SK-N-SH (cell line): Measurements from ENCODE around the gene TRAF7. TPM values are rescaled to one million over a fixed set of nuclear protein-coding genes. Genes with fewer than 3 reads are reported as not detected.

ENCODE experiments used
- CTCF ChIA-PET: fragments of 300-600, 350-600 bp; formaldehyde crosslinking; extraction: SDS; loops from one replicate; lab custom pipeline; 2021; lab: Yijun Ruan, JAX
- POLR2A ChIA-PET: fragments of 350-600 bp; sonication (Branson Sonifier 250); formaldehyde crosslinking; extraction: SDS; loops from one replicate; lab custom pipeline; 2020; ENCODE audit warnings: antibody characterized with exemption, inconsistent platforms; lab: Yijun Ruan, JAX
- DNase-seq: peaks from one replicate; pipeline ENCODE4 v3.0.0; 2012
- H2AFZ ChIP-seq: fragments of 200-600 bp; sonication (generic); 2 replicates; pipeline ENCODE4 v1.8.1; 2016; ENCODE audit warnings: antibody characterized with exemption, mild to moderate bottlenecking, low read depth
- H3F3A ChIP-seq: fragments of 200-600 bp; sonication (generic); replicated peaks from 2 replicates; pipeline ENCODE3; 2016; ENCODE audit warnings: antibody characterized with exemption, mild to moderate bottlenecking; ENCODE audit not compliant: insufficient read depth
- H3K27ac ChIP-seq, 2 experiments: fragments of 200-500 bp in 1 of 2; fragments of 200-600 bp in 1 of 2; sonication (Bioruptor generic) in 1 of 2; sonication (generic), shearing (Covaris generic) in 1 of 2; 2 replicates each; pipeline versions ENCODE4 v1.5.1 to v1.6.1; 2014 to 2016; ENCODE audit warnings: low read depth in 2 of 2, inconsistent platforms in 1 of 2, low read length in 1 of 2, mild to moderate bottlenecking in 1 of 2, mixed read lengths in 1 of 2
- H3K27me3 ChIP-seq: fragments of 200-600 bp; sonication (generic), shearing (Covaris generic); 2 replicates; pipeline ENCODE4 v1.6.1; 2016; ENCODE audit warnings: mixed run types; ENCODE audit not compliant: insufficient read depth
- H3K36me3 ChIP-seq, 2 experiments: fragments of 200-500 bp in 1 of 2; fragments of 200-600 bp in 1 of 2; sonication (Bioruptor generic) in 1 of 2; sonication (generic) in 1 of 2; replicated peaks in 1 of 2; 2 replicates each; pipeline versions ENCODE3 to v1.5.1; 2014 to 2016; ENCODE audit warnings: low read length in 1 of 2, mild to moderate bottlenecking in 1 of 2; ENCODE audit not compliant: insufficient read depth in 2 of 2, control insufficient read depth in 1 of 2
- H3K4me1 ChIP-seq, 2 experiments: fragments of 200-500 bp in 1 of 2; fragments of 200-600 bp in 1 of 2; sonication (Bioruptor generic) in 1 of 2; sonication (generic), shearing (Covaris generic) in 1 of 2; 2 replicates each; pipeline versions ENCODE4 v1.5.1 to v1.6.1; 2014 to 2016; ENCODE audit warnings: low read depth in 1 of 2, low read length in 1 of 2, mixed run types in 1 of 2; ENCODE audit not compliant: insufficient read depth in 2 of 2, control insufficient read depth in 1 of 2
- H3K4me2 ChIP-seq: fragments of 200-600 bp; sonication (generic), shearing (Covaris generic); 2 replicates; pipeline ENCODE4 v1.6.1; 2017; ENCODE audit warnings: mixed run types
- H3K4me3 ChIP-seq, 2 experiments: fragments of 200-500 bp in 1 of 2; fragments of 200-600 bp in 1 of 2; sonication (Bioruptor generic) in 1 of 2; sonication (generic), shearing (Covaris generic) in 1 of 2; 2 replicates each; pipeline versions ENCODE4 v1.5.1 to v1.8.1; 2014 to 2016; ENCODE audit warnings: low read depth in 2 of 2, inconsistent platforms in 1 of 2, low read length in 1 of 2, mild to moderate bottlenecking in 1 of 2, mixed read lengths in 1 of 2, moderate library complexity in 1 of 2
- H3K79me2 ChIP-seq: fragments of 200-600 bp; sonication (generic); 2 replicates; pipeline ENCODE4 v1.8.1; 2017; ENCODE audit warnings: mild to moderate bottlenecking; ENCODE audit not compliant: insufficient read depth
- H3K9ac ChIP-seq: fragments of 200-600 bp; sonication (generic); 2 replicates; pipeline ENCODE4 v1.6.1; 2017; ENCODE audit warnings: mixed run types
- H3K9me2 ChIP-seq: fragments of 200-600 bp; sonication (generic); 2 replicates; pipeline ENCODE4 v1.6.1; 2017; ENCODE audit warnings: mixed run types
- H3K9me3 ChIP-seq: fragments of 200-600 bp; sonication (generic); 2 replicates; pipeline ENCODE4 v1.6.1; 2017; ENCODE audit warnings: mixed run types, mild to moderate bottlenecking, moderate library complexity
- H4K20me1 ChIP-seq: fragments of 200-600 bp; sonication (generic); 2 replicates; pipeline ENCODE4 v1.6.1; 2017; ENCODE audit warnings: mild to moderate bottlenecking, mixed run types; ENCODE audit not compliant: insufficient read depth
- CTCF ChIP-seq: fragments of 200-600 bp; sonication (generic); IDR thresholded peaks from 2 replicates; pipeline ENCODE4 v1.6.1; 2017; ENCODE audit warnings: antibody characterized with exemption, mild to moderate bottlenecking, moderate library complexity
- EP300 ChIP-seq, 2 experiments: IDR thresholded peaks; 2 replicates each; pipeline versions ENCODE4 v1.4.0 to v1.6.1; 2012; ENCODE audit warnings: borderline replicate concordance in 1 of 2, low read depth in 1 of 2, low read length in 1 of 2
- EZH2phosphoT487 ChIP-seq: fragments of 200-600 bp; sonication (generic); IDR thresholded peaks from 2 replicates; pipeline ENCODE4 v1.6.1; 2017; ENCODE audit warnings: low read depth, mixed run types, mild to moderate bottlenecking, antibody characterized with exemption, moderate library complexity, borderline replicate concordance
- FOSL2 ChIP-seq: IDR thresholded peaks from 2 replicates; pipeline ENCODE4 v1.4.0; 2012; ENCODE audit warnings: low read depth, mild to moderate bottlenecking, moderate library complexity, borderline replicate concordance
- FOXM1 ChIP-seq: IDR thresholded peaks from 2 replicates; pipeline ENCODE4 v1.4.0; 2012; ENCODE audit warnings: low read depth, mild to moderate bottlenecking
- GABPA ChIP-seq: IDR thresholded peaks from 2 replicates; pipeline ENCODE4 v1.4.0; 2012; ENCODE audit warnings: low read depth, mild to moderate bottlenecking
- GATA2 ChIP-seq: sonication (generic); formaldehyde crosslinking; IDR thresholded peaks from 2 replicates; pipeline ENCODE4 v1.5.0; 2020; ENCODE audit warnings: mild to moderate bottlenecking, missing genetic modification reagents
- IRF3 ChIP-seq: fragments of 150-350 bp; IDR thresholded peaks from 2 replicates; pipeline ENCODE4 v1.6.1; 2016; ENCODE audit warnings: mild to moderate bottlenecking, low read depth, low read length
- JUND ChIP-seq: IDR thresholded peaks from 2 replicates; pipeline ENCODE4 v1.4.0; 2012
- NRF1 ChIP-seq: IDR thresholded peaks from 2 replicates; pipeline ENCODE4 v1.6.1; 2012; ENCODE audit warnings: low read depth, mild to moderate bottlenecking, low read length
- RAD21 ChIP-seq: IDR thresholded peaks from 2 replicates; pipeline ENCODE4 v1.6.1; 2012; ENCODE audit warnings: mild to moderate bottlenecking, low read length
- RCOR1 ChIP-seq: fragments of 150-350 bp; IDR thresholded peaks from 2 replicates; pipeline ENCODE4 v1.6.1; 2017; ENCODE audit warnings: antibody characterized with exemption, low read length
- RFX5 ChIP-seq: IDR thresholded peaks from 2 replicates; pipeline ENCODE4 v1.6.1; 2012; ENCODE audit warnings: mild to moderate bottlenecking, improper control_type of control experiment, low read length
- SIN3A ChIP-seq: IDR thresholded peaks from 2 replicates; pipeline ENCODE4 v1.6.1; 2012; ENCODE audit warnings: low read depth, mild to moderate bottlenecking, low read length, moderate library complexity, borderline replicate concordance
- SMC3 ChIP-seq: IDR thresholded peaks from 2 replicates; pipeline ENCODE4 v1.6.1; 2012; ENCODE audit warnings: low read depth, low read length, improper control_type of control experiment
- TAF1 ChIP-seq: IDR thresholded peaks from 2 replicates; pipeline ENCODE4 v1.6.1; 2012; ENCODE audit warnings: low read depth, mild to moderate bottlenecking, low read length, moderate library complexity, borderline replicate concordance
- TCF12 ChIP-seq: IDR thresholded peaks from 2 replicates; pipeline ENCODE4 v1.4.0; 2012
- WGBS: methylation state at CpG from one replicate; pipeline ENCODE4 v1.1.6; 2017; ENCODE audit warnings: low lambda C conversion rate; 5-methylcytosine and 5-hydroxymethylcytosine counted together
- polyA plus RNA-seq, 3 experiments: library from polyadenylated mRNA; depleted of rRNA; stranded (reverse); fragments of >200 nt; gene quantifications; 2 replicates each; pipeline ENCODE4 v1.2.3, GENCODE V29; 2012
- TF ChIP-seq, protein P1 (sequence below): IDR thresholded peaks from 2 replicates; pipeline ENCODE4 v1.4.0; 2012; ENCODE audit warnings: low read depth, borderline replicate concordance
- TF ChIP-seq, protein P2 (sequence below): IDR thresholded peaks from 2 replicates; pipeline ENCODE4 v1.6.1; 2012; ENCODE audit warnings: mild to moderate bottlenecking, low read depth, low read length, moderate library complexity
- TF ChIP-seq, protein P3 (sequence below): IDR thresholded peaks from 2 replicates; pipeline ENCODE4; 2012

Gene TRAF7
- polyA plus RNA-seq, 1 of the 3 experiments (the other 2 are of a cell fraction), result 73.0 TPM

GRCh38 chr16:2177101-2177500 lies 21.5 kb downstream of the TRAF7 start:
- Histone ChIP-seq H3K27ac (no peak overlapping the region), H4K20me1 (no peaks in the 10 kb centered on the region), H3K9me3 (no peaks in the 10 kb centered on the region), H3K4me2 (no peak overlapping the region), H3K27me3 (no peaks in the 10 kb centered on the region), H3K79me2 (no peaks in the 10 kb centered on the region), H2AFZ (no peak overlapping the region), H3K4me3 (no peak overlapping the region), H3K9ac (no peak overlapping the region), H3K9me2 (no peaks in the 10 kb centered on the region), H3K4me1 (no peaks in the 10 kb centered on the region), H3K36me3 (peaks cover 0 to 51% of the 10 kb centered on the region in 2 experiments), H3F3A (no peaks in the 10 kb centered on the region)
- WGBS, result 94% methylated on average over 16 of the region's 18 CpGs
- ChIA-PET CTCF (no interaction called here), POLR2A (no interaction called here)
- DNase-seq, result no peak
- TF ChIP-seq RAD21 (no peak), GABPA (no peak)

GRCh38 chr16:2177561-2177960 lies 22.0 kb downstream of the TRAF7 start:
- H3K9me2 ChIP-seq, result no peaks in the 10 kb centered on the region
- no peak overlapping the region for H3K9ac ChIP-seq
- 95% methylated on average over 9 of the region's 20 CpGs for WGBS
- TF ChIP-seq, protein P1, sequence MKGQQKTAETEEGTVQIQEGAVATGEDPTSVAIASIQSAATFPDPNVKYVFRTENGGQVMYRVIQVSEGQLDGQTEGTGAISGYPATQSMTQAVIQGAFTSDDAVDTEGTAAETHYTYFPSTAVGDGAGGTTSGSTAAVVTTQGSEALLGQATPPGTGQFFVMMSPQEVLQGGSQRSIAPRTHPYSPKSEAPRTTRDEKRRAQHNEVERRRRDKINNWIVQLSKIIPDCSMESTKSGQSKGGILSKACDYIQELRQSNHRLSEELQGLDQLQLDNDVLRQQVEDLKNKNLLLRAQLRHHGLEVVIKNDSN, result no peak
- TF ChIP-seq JUND (no peak), NRF1 (no peak), RFX5 (no peak), RCOR1 (no peak), TCF12 (no peak), TAF1 (no peak), FOSL2 (no peak), EZH2phosphoT487 (no peak), IRF3 (no peak), SMC3 (no peak), GABPA (no peak), FOXM1 (no peak), RAD21 (no peak), CTCF (no peak), SIN3A (no peak), GATA2 (CRISPR knock-in tag) (no peak), EP300 (IDR thresholded peaks at IDR 0.05; ENCODE audit: borderline replicate concordance in 1 of 2, low read depth in 1 of 2, low read length in 1 of 2) (no peak)
- TF ChIP-seq, protein P2, sequence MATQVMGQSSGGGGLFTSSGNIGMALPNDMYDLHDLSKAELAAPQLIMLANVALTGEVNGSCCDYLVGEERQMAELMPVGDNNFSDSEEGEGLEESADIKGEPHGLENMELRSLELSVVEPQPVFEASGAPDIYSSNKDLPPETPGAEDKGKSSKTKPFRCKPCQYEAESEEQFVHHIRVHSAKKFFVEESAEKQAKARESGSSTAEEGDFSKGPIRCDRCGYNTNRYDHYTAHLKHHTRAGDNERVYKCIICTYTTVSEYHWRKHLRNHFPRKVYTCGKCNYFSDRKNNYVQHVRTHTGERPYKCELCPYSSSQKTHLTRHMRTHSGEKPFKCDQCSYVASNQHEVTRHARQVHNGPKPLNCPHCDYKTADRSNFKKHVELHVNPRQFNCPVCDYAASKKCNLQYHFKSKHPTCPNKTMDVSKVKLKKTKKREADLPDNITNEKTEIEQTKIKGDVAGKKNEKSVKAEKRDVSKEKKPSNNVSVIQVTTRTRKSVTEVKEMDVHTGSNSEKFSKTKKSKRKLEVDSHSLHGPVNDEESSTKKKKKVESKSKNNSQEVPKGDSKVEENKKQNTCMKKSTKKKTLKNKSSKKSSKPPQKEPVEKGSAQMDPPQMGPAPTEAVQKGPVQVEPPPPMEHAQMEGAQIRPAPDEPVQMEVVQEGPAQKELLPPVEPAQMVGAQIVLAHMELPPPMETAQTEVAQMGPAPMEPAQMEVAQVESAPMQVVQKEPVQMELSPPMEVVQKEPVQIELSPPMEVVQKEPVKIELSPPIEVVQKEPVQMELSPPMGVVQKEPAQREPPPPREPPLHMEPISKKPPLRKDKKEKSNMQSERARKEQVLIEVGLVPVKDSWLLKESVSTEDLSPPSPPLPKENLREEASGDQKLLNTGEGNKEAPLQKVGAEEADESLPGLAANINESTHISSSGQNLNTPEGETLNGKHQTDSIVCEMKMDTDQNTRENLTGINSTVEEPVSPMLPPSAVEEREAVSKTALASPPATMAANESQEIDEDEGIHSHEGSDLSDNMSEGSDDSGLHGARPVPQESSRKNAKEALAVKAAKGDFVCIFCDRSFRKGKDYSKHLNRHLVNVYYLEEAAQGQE, result no peak
- TF ChIP-seq, protein P3, sequence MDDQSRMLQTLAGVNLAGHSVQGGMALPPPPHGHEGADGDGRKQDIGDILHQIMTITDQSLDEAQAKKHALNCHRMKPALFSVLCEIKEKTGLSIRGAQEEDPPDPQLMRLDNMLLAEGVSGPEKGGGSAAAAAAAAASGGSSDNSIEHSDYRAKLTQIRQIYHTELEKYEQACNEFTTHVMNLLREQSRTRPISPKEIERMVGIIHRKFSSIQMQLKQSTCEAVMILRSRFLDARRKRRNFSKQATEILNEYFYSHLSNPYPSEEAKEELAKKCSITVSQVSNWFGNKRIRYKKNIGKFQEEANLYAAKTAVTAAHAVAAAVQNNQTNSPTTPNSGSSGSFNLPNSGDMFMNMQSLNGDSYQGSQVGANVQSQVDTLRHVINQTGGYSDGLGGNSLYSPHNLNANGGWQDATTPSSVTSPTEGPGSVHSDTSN, result no peak
- no peaks in the 10 kb centered on the region for H3K9me3 ChIP-seq
- no peaks in the 10 kb centered on the region for H3K79me2 ChIP-seq
- ChIA-PET CTCF (interaction anchor here (1.0 kb wide), 1 partner anchor 24 kb away, joined by 3 read pairs; no protein-coding TSS in a partner anchor), POLR2A (no interaction called here)
- H3K27ac ChIP-seq, result no peak overlapping the region
- H3K4me3 ChIP-seq, result no peak overlapping the region
- H3K4me2 ChIP-seq, result no peak overlapping the region
- no peaks in the 10 kb centered on the region for H3F3A ChIP-seq
- DNase-seq, result no peak
- H2AFZ ChIP-seq, result no peak overlapping the region
- no peaks in the 10 kb centered on the region for H3K27me3 ChIP-seq
- H4K20me1 ChIP-seq, result no peaks in the 10 kb centered on the region
- H3K4me1 ChIP-seq, result no peaks in the 10 kb centered on the region
- peaks cover 0 to 49% of the 10 kb centered on the region in 2 experiments for H3K36me3 ChIP-seq
